Esophagus (tissue), 2 donors: ENCODE measurements around the gene SIGLECL1. TPM values are rescaled to one million over a fixed set of nuclear protein-coding genes. Genes with fewer than 3 reads are reported as not detected.

Source experiments
- H3K27ac ChIP-seq, 2 donors: one replicate each; pipeline ENCODE4 v1.5.1; 2013; ENCODE audit warnings: low read depth in 2 of 2, mild to moderate bottlenecking in 2 of 2, inconsistent platforms in 1 of 2, low read length in 1 of 2, moderate library complexity in 1 of 2
- H3K27me3 ChIP-seq, 2 donors: one replicate each; pipeline ENCODE4 v1.6.1; 2013; ENCODE audit warnings: low read length in 2 of 2, control low read depth in 1 of 2, mild to moderate bottlenecking in 1 of 2; ENCODE audit not compliant: insufficient read depth in 2 of 2, control insufficient read depth in 1 of 2
- H3K36me3 ChIP-seq, 2 donors: one replicate each; pipeline ENCODE4 v1.6.1; 2013; ENCODE audit warnings: low read length in 1 of 2; ENCODE audit not compliant: control insufficient read depth in 2 of 2, insufficient read depth in 2 of 2
- H3K4me1 ChIP-seq, 2 donors: one replicate each; pipeline ENCODE4 v1.6.1; 2013; ENCODE audit warnings: low read length in 1 of 2; ENCODE audit not compliant: control insufficient read depth in 2 of 2, insufficient read depth in 2 of 2
- H3K4me3 ChIP-seq, 2 donors: one replicate each; pipeline ENCODE4 v1.5.1; 2013; ENCODE audit warnings: low read length in 2 of 2, mild to moderate bottlenecking in 2 of 2, low read depth in 1 of 2, moderate library complexity in 1 of 2
- H3K9me3 ChIP-seq, 2 donors: one replicate each; pipeline ENCODE4 v1.6.1; 2013; ENCODE audit warnings: mild to moderate bottlenecking in 2 of 2, low read depth in 1 of 2, low read length in 1 of 2, moderate library complexity in 1 of 2; ENCODE audit not compliant: control insufficient read depth in 2 of 2, insufficient read depth in 1 of 2
- WGBS, 2 donors: extraction: QIAGEN DNeasy Blood & Tissue Kit; methylation state at CpG; one replicate each; pipeline ENCODE4 v1.1.7; 2013; 5-methylcytosine and 5-hydroxymethylcytosine counted together
- polyA plus RNA-seq, 2 donors: library from polyadenylated mRNA; stranded (reverse); fragments of 200-250 nt; gene quantifications; one replicate each; pipeline ENCODE4 v1.2.3, GENCODE V29; 2013
- donor health status: healthy with polysubstance abuse.
- donor health status: Bipolar disorder and iron deficiency.

The SIGLECL1 gene
- polyA plus RNA-seq, 2 donors: not detected

DNA sequence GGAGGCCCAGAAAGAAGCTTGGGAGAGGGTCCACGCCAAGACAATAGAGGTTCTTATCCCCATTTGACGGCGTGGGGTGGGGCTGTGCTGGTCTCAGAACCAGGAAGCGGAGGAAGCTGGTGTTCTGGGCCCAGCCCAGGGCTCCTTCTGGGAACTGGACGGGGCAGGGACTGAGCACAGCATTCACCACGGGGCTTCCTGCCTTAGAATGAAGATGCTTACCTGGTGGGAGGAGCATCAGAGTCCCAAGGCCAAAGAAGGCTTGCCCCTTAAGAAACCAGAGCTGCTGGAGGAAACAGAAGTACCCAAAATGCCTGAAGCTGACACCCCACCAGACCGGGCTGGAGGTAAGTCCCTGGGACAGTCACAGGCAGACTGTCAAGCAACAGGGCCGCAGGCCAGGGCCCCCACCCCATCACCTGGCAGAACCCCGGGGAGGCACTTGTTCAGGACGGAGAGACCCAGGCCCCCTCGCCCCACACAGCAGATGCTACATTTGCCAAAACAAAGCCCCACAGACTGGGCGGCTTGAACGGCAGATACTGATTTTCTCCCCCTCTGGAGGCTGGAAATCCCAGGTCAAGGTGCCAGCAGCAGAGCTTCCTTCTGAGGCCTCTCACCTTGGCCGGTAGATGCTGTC lies 42.8 kb downstream of the SIGLECL1 start:
- Histone ChIP-seq H3K36me3 (no peaks in the 10 kb centered on the region), H3K27ac (no peak overlapping the region), H3K4me3 (no peak overlapping the region), H3K27me3 (no peaks in the 10 kb centered on the region), H3K9me3 (peaks cover 0 to 2% of the 10 kb centered on the region in 2 donors), H3K4me1 (no peaks in the 10 kb centered on the region)
- 65 to 67% methylated on average over 13 to 14 of the region's 14 CpGs for WGBS, 2 donors

DNA sequence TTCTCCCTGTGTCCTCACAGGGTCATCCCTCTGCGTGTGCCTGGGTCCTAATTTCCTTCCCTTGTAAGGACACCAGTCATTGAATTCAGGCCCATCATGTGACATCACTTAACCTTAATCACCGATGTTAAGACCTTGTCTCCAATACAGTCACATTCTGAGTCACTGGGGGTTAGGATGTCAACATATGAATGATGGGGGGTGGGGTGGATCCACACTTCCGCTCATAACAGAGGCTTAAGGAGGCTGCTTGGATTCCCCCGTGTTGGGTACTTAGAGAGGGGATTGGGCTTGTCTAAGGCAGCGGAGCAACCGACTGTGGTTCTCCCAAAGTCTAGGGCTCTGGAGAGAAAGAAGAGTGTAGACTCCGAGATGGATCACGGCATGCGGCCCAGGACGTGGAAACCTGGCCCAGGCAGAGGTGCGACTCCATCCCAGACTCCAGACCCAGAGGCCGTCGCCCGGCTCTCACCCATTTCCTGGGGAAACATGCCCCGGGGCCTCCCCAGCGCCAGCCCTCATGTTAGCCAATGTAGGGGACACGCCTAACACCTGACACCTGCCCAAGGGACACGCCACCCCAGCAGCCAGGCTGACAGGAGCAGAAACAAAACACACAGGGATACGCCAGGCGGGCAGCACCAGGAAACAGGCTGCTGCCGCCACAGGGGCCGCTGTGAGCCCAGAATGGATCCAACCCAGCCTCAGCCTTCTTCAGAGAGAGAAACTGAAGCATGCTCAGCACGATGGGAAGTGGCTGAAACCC lies 43.5 kb downstream of the SIGLECL1 start:
- Histone ChIP-seq H3K9me3 (peaks cover 0 to 2% of the 10 kb centered on the region in 2 donors), H3K4me1 (no peaks in the 10 kb centered on the region), H3K36me3 (no peaks in the 10 kb centered on the region), H3K27me3 (no peaks in the 10 kb centered on the region), H3K4me3 (no peak overlapping the region), H3K27ac (no peak overlapping the region)
- WGBS, 2 donors: 63 to 64% methylated on average over 23 of the region's 23 CpGs

DNA sequence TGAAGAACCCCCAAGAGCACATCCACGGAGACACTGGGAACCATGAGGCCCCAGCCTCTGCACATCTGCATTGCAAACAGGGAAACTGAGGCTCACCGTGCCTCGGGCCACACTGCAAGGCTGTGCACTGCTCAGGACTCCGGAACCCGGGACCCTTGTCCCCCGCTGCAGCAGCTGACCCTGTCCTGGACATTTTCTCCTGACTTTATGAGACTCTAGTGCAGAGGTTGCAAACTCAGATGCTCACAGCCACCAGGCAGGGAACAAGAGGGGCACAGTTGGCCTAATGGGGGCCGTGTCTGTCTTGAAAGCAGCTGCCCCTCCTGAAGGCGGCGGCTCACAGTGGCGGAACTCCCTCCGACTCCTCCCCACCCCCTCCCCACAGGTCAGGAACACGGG lies 44.1 kb downstream of the SIGLECL1 start:
- Histone ChIP-seq H3K4me3 (no peak overlapping the region), H3K9me3 (peaks cover 0 to 2% of the 10 kb centered on the region in 2 donors), H3K27ac (no peak overlapping the region), H3K4me1 (no peaks in the 10 kb centered on the region), H3K27me3 (no peaks in the 10 kb centered on the region), H3K36me3 (no peaks in the 10 kb centered on the region)
- 52 to 57% methylated on average over 12 of the region's 12 CpGs for WGBS, 2 donors

DNA sequence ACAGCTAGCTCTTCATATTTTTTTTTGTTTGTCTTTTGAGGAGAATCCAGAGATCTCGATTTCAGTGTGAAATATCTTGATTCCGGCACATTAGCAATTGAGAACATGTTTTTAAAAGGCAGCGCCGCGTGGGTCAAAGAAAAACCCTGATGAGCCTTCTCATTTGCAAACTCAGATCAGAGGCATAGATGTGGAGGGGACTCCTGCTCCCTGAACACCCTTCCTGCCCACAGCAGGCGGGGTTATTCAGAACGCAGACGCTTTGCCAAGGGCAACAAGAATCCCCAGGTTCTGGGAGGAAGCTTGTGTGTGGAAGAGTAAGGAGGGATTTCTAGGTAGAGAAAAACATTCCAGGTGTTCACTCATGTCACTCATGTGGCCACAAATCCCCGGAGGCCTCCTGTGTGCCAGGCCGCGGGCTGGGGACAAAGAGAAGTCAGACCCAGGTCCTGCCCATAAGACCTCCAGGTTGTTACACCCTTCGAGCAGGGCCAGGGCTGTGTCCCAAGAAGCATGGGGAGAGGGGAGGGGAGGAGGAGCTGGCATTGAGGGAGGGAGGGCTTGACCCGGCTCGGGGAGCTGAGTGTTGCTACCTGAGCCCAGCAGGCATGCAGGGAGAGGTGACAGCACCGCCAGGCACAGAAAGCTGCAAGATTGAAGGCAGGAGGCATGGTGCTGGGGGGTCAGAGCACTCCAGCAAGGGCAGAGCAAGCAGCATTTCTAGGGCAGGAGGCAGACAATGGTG lies 44.7 kb downstream of the SIGLECL1 start:
- Histone ChIP-seq H3K27ac (no peak overlapping the region), H3K36me3 (no peaks in the 10 kb centered on the region), H3K27me3 (no peaks in the 10 kb centered on the region), H3K4me1 (no peaks in the 10 kb centered on the region), H3K4me3 (no peak overlapping the region), H3K9me3 (peaks cover 0 to 2% of the 10 kb centered on the region in 2 donors)
- 36 to 39% methylated on average over 15 of the region's 15 CpGs for WGBS, 2 donors

DNA sequence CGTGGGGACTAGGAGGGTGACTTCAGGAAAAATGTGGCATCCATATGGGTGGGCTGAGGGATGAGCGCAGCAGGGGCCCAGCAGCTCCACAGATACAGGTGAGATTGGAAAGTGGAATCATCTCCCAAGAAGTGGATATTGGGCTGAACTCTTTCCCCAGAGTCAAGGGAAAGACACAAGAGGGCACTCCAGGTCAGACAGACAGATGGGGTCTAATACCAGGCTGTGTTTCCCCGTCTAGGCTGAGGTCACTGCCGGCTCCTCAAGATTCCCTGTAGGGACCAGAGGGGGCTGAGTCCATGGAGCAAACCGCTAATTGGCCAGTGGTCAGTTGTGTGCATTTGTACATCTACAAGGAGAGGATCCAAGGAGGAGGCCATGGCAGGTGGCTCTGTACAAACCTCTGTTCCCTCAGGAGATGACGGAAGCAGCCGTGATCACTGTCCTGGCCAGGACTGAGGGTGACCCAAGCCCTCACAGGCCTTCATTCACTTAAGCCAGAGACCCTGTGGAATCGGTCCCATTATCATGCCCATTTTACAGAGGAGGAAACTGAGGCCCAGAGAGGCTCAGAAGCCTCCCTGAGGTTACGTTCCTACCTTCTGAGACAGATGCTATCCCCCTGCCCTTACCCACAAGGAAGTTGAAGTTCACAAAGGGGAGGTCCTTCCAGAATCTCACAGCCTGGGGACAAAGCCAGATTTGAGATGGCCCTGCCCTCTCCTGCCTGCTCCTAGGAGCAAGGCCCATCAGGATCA lies 45.6 kb downstream of the SIGLECL1 start:
- 51 to 56% methylated on average over 9 of the region's 9 CpGs for WGBS, 2 donors
- H3K27me3 ChIP-seq: no peaks in the 10 kb centered on the region
- peaks cover 0 to 2% of the 10 kb centered on the region in 2 donors for H3K9me3 ChIP-seq
- H3K36me3 ChIP-seq: no peaks in the 10 kb centered on the region
- no peaks in the 10 kb centered on the region for H3K4me1 ChIP-seq
- H3K4me3 ChIP-seq: no peak overlapping the region
- no peak overlapping the region for H3K27ac ChIP-seq

DNA sequence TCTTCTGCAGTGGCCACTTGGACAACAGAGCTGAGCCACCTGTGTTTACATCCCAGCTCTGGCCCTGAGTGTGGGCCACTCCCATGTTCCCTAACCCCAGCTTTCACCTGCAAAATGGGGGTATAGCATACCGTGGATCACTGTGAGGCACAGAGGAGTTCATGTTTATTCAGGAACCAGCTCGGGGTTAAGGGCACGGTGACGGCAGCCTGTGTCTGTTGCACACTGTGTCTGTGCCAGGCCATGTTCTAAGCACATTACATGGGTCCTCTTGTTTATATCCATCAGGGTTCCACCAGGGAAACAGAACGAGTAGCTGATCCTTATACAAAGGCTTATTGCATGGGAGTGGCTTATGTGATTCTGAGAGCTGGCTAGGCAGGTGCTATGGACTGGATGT lies 46.5 kb downstream of the SIGLECL1 start:
- Histone ChIP-seq H3K27ac (no peak overlapping the region), H3K27me3 (no peaks in the 10 kb centered on the region), H3K4me1 (no peaks in the 10 kb centered on the region), H3K4me3 (no peak overlapping the region), H3K36me3 (no peaks in the 10 kb centered on the region), H3K9me3 (peaks cover 0 to 2% of the 10 kb centered on the region in 2 donors)
- 56 to 66% methylated on average over 5 of the region's 5 CpGs for WGBS, 2 donors

DNA sequence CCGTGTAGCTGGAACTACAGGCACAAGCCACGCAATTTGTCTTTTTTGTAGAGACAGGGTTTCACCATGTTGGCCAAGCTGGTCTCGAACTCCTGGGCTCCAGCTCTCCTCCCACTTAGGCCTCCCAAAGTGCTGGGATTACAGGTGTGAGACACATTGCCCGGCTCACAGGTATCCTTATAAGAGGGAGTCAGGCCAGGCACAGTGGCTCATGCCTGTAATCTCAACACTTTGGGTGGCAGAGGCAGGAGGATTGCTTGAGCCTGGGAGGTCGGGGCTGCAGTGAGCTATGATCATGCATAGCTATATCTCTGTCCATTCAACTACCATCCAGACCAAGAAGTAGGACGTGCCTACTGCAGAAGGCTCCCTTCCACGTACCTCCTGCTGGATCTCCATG lies 50.4 kb downstream of the SIGLECL1 start:
- H3K36me3 ChIP-seq: no peaks in the 10 kb centered on the region
- no peak overlapping the region for H3K27ac ChIP-seq
- H3K4me1 ChIP-seq: no peaks in the 10 kb centered on the region
- no peaks in the 10 kb centered on the region for H3K27me3 ChIP-seq
- H3K4me3 ChIP-seq: no peak overlapping the region
- 69 to 75% methylated on average over 7 of the region's 7 CpGs for WGBS, 2 donors
- H3K9me3 ChIP-seq: peaks cover 0 to 2% of the 10 kb centered on the region in 2 donors

DNA sequence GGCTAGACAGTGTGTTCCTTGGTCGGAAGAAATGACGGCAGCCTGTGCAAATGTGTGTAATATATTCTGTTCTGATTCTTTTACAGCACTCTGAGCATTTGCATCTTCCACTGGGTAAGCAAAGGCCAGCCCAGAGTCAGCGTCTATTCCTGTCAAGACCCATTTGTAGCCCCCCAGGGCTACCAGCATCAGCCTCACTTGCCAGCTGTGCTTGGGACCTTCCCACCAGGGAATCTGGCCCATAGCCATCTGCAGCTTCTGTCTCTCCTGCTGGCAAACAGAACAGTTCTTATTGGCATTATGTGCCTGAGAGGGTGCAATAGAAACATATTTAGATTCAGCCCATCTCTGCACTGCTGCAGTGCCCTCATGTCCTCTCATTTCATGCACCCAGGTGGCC lies 54.6 kb downstream of the SIGLECL1 start:
- Histone ChIP-seq H3K27ac (no peak overlapping the region), H3K9me3 (no peaks in the 10 kb centered on the region), H3K27me3 (no peaks in the 10 kb centered on the region), H3K4me1 (no peaks in the 10 kb centered on the region), H3K4me3 (no peak overlapping the region), H3K36me3 (no peaks in the 10 kb centered on the region)
- WGBS, 2 donors: 73 to 81% methylated on average over 3 of the region's 3 CpGs
